Chondrocyte (in vitro differentiated cells): ENCODE measurements around the gene PCCA. TPM values are rescaled to one million over a fixed set of nuclear protein-coding genes. Genes with fewer than 3 reads are reported as not detected.
A peak's percentile ranks its signal among the peaks of the same experiment; 100 is the strongest.

Experiments used
- DNase-seq: peaks from one replicate; pipeline ENCODE4 v3.0.0; 2021; ENCODE audit warnings: mixed read lengths, low spot score
- H3K27ac Mint-ChIP-seq: one replicate; pipeline ENCODE4 v1.8.0; 2021; ENCODE audit warnings: mild to moderate bottlenecking, moderate library complexity, mixed read lengths; ENCODE audit not compliant: unreplicated experiment
- H3K27me3 Mint-ChIP-seq: 2 replicates; pipeline ENCODE4 v1.8.0; 2021; ENCODE audit warnings: low read depth, mixed read lengths
- H3K36me3 Mint-ChIP-seq: 2 replicates; pipeline ENCODE4 v1.8.0; 2021; ENCODE audit warnings: low read depth, mixed read lengths
- H3K4me1 Mint-ChIP-seq: 2 replicates; pipeline ENCODE4 v1.8.0; 2021; ENCODE audit warnings: low read depth, mild to moderate bottlenecking, mixed read lengths
- H3K4me3 Mint-ChIP-seq: one replicate; pipeline ENCODE4 v1.8.0; 2021; ENCODE audit warnings: mild to moderate bottlenecking, moderate library complexity, mixed read lengths; ENCODE audit not compliant: unreplicated experiment
- H3K9me3 Mint-ChIP-seq: 2 replicates; pipeline ENCODE4 v1.8.0; 2021; ENCODE audit warnings: low read depth, mixed read lengths
- total RNA-seq: library from RNA; stranded (reverse); gene quantifications from 3 replicates; pipeline ENCODE4 v1.2.1, GENCODE V29; 2021
- TF ChIP-seq, protein P1 (sequence below): fragments of 200-600 bp; sonication (generic); IDR thresholded peaks from 2 replicates; pipeline ENCODE4 v1.5.0; 2021; ENCODE audit warnings: antibody characterized with exemption, mild to moderate bottlenecking, moderate library complexity

PCCA gene
- total RNA-seq, 1 donor from 2014 or later, result 15.1 TPM

DNA sequence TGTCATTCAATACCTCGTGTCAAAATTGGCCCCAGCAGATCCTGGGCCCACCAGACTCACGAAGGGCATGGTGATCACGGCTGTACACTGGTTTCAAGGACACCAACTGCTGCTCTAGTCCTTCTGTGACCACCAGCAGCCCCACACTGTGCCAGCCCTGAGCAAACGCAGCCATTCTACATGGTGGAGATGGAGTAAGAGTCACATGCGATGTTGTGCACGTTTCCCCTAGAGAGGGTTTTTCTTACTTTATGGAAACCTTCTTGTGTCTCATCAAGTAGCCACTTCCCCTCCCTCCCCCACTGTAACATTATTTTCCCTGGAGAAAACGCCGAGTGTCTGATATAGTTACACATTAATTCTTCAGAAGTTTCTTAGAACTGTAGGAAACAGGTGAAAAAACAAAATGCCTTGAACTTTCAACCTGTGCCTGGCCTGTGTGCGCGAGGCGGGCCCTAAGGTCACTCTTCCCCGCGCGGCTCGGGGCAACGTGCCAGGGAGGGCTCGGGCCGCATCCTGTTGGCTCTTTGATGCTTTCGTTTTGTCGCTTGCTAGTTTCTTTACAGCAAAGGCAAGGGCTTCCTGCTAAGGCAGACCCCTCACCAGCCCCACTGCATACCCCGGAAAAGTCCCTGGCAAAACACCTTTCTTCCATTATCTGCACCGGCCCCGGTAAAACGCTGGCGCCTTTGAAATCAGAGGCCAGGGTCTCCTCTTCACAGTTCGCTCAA, 455.1 kb downstream of the PCCA start:
- peak overlapping the region; percentile 85 for H3K27ac Mint-ChIP-seq
- DNase-seq, result no peak
- H3K36me3 Mint-ChIP-seq, result peaks cover 6% of the 10 kb centered on the region
- H3K4me3 Mint-ChIP-seq, result peak overlapping the region; percentile 65
- TF ChIP-seq, protein P1, sequence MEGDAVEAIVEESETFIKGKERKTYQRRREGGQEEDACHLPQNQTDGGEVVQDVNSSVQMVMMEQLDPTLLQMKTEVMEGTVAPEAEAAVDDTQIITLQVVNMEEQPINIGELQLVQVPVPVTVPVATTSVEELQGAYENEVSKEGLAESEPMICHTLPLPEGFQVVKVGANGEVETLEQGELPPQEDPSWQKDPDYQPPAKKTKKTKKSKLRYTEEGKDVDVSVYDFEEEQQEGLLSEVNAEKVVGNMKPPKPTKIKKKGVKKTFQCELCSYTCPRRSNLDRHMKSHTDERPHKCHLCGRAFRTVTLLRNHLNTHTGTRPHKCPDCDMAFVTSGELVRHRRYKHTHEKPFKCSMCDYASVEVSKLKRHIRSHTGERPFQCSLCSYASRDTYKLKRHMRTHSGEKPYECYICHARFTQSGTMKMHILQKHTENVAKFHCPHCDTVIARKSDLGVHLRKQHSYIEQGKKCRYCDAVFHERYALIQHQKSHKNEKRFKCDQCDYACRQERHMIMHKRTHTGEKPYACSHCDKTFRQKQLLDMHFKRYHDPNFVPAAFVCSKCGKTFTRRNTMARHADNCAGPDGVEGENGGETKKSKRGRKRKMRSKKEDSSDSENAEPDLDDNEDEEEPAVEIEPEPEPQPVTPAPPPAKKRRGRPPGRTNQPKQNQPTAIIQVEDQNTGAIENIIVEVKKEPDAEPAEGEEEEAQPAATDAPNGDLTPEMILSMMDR, result no peak
- H3K9me3 Mint-ChIP-seq, result no peaks in the 10 kb centered on the region
- H3K27me3 Mint-ChIP-seq, result no peaks in the 10 kb centered on the region
- peaks cover 58% of the 10 kb centered on the region for H3K4me1 Mint-ChIP-seq

DNA sequence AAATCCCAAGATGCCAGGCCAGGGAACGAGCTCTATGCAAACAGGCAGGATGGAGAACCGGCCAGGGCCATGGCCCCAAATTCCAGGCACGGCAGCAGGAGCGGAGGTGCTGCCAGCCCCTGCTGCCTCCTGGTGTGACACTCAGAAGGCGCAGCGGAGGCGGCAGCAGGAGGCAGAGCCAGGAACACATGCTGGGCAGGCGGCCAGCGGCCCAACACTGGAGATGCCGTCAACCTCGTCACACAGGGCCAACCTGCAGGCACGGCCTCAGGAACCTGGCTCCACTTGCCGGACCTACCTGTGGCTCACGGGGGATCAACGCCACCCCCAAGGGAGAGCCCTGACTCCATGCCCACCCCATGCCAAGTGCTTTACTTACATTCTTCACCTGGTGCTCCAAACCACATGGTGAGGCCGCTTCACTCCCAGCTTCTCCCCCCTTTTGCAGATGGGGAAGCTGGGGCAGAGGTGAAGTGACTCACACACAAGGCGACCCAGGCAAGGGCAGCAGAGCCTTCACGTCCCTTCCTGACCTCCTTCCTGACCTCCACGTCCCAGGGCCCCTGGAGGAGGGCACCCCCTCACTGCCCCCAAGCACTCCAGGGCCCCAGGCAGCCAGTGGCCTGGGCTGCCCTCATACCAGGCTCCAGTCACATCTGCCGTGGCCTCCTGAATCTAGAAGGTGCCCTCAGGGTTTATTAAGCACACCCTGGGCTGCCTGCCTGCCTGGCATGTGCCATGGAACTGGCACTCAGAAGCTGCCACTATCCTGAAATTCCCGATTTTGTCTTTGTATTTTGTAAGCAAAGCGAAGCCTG, 456.2 kb downstream of the PCCA start:
- DNase-seq, result no peak
- H3K27ac Mint-ChIP-seq, result peak overlapping the region; percentile 85
- H3K27me3 Mint-ChIP-seq, result no peaks in the 10 kb centered on the region
- H3K36me3 Mint-ChIP-seq, result peaks cover 1% of the 10 kb centered on the region
- H3K4me1 Mint-ChIP-seq, result peaks cover 58% of the 10 kb centered on the region
- peak overlapping the region; percentile 65 for H3K4me3 Mint-ChIP-seq
- TF ChIP-seq, protein P1, result peak; percentile 37
- no peaks in the 10 kb centered on the region for H3K9me3 Mint-ChIP-seq

GRCh38 chr13:100545684-100546061, 456.8 kb downstream of the PCCA start:
- Mint-ChIP-seq H3K27me3 (no peaks in the 10 kb centered on the region), H3K4me3 (no peak overlapping the region), H3K36me3 (no peaks in the 10 kb centered on the region), H3K9me3 (no peaks in the 10 kb centered on the region), H3K4me1 (peaks cover 62% of the 10 kb centered on the region), H3K27ac (peak overlapping the region; percentile 8)
- DNase-seq, result no peak
- TF ChIP-seq, protein P1, result no peak

GRCh38 chr13:100546713-100547405, 458.0 kb downstream of the PCCA start:
- Mint-ChIP-seq H3K36me3 (no peaks in the 10 kb centered on the region), H3K27me3 (no peaks in the 10 kb centered on the region), H3K27ac (peak overlapping the region; percentile 82), H3K4me1 (peaks cover 64% of the 10 kb centered on the region), H3K9me3 (no peaks in the 10 kb centered on the region), H3K4me3 (no peak overlapping the region)
- no peak for DNase-seq
- TF ChIP-seq, protein P1, result no peak

DNA sequence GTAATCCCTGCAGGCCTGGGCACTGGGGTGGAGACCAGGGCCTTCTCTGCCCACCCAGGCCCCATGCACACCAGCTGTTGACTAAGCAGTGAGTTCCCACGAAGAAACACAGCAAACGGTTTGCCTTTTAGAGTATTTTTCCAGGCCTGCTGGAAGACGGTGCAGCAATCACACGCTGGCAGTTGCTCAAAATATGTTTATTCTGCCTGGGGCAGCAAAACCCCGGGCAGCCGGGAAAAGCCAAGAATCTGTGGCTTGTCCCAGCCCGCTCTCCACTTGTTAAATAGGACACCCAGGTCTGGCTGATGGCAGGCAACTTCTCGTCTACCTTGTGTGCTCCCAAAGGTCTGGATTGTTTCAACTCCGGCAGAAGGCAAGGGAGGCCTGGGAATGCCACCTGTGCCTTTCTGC, 458.9 kb downstream of the PCCA start:
- Mint-ChIP-seq H3K4me1 (peaks cover 60% of the 10 kb centered on the region), H3K36me3 (no peaks in the 10 kb centered on the region), H3K9me3 (no peaks in the 10 kb centered on the region), H3K27me3 (no peaks in the 10 kb centered on the region), H3K27ac (peak overlapping the region; percentile 82), H3K4me3 (no peak overlapping the region)
- no peak for DNase-seq
- TF ChIP-seq, protein P1, result no peak
